IPS-18a (cell line): ENCODE results near the gene MLIP.
"Not testable (repeated sequence)": the region's sequence is repeated elsewhere in the genome, so short reads cannot be mapped to it uniquely, and the experiment has no call there.

Source experiments
- H3K27ac ChIP-seq: one replicate; pipeline ENCODE4 v1.5.1; 2013; ENCODE audit warnings: low read length
- H3K27me3 ChIP-seq: one replicate; pipeline ENCODE4 v1.6.1; 2013; ENCODE audit warnings: mild to moderate bottlenecking, low read length; ENCODE audit not compliant: control insufficient read depth, insufficient read depth
- H3K36me3 ChIP-seq: one replicate; pipeline ENCODE4 v1.6.1; 2013; ENCODE audit warnings: low read depth, low read length; ENCODE audit not compliant: control insufficient read depth
- H3K4me1 ChIP-seq: one replicate; pipeline ENCODE4 v1.6.1; 2013; ENCODE audit warnings: low read depth, low read length; ENCODE audit not compliant: control insufficient read depth
- H3K4me3 ChIP-seq: one replicate; pipeline ENCODE4 v1.5.1; 2013; ENCODE audit warnings: low read length
- H3K9ac ChIP-seq: one replicate; pipeline ENCODE4 v1.6.1; 2013; ENCODE audit warnings: mild to moderate bottlenecking, low read length, moderate library complexity
- H3K9me3 ChIP-seq: one replicate; pipeline ENCODE4 v1.6.1; 2013; ENCODE audit warnings: low read depth, low read length; ENCODE audit not compliant: control insufficient read depth

MLIP gene

DNA sequence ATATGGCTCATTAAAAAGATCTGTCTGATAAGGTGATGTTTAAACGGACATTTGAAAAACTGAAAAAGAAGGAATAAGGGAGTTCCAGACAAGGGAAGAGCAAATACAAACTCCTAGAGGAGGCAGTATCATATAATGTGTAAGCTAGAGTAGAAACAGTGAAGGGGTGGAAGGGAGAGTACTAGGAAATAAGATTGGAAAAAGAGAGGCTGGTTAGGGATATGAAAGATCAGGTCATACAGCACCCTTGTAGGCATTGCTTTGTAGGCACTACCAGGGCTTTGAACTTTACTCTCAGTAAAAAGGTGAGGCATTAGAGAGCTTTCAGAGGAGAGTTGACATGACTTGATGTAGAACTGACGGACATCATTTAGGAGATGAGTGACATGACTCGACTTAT lies 85.7 kb downstream of the MLIP start:
- Histone ChIP-seq H3K9me3 (no peaks in the 10 kb centered on the region), H3K4me1 (peaks cover 12% of the 10 kb centered on the region), H3K27me3 (no peaks in the 10 kb centered on the region), H3K36me3 (no peaks in the 10 kb centered on the region), H3K27ac (no peak overlapping the region), H3K9ac (no peak overlapping the region), H3K4me3 (no peak overlapping the region)

DNA sequence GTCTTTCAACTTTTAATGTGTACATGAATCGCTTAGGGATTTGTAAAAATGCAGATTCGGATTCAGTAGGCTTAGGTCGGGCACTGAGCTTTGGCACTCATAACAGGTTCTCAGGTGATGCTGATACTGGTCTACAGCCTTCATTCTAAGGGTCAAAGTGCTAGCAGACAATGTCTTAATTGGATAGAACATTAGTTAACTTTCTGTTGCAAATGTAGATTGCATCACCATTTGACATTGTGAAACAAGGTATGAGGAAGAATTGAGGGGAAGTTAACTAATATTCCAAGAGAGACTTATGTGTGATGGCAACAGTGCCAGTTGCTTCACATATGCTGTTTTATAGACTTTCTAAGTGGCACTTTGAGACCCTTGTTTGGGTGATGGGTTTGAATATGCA lies 86.9 kb downstream of the MLIP start:
- Histone ChIP-seq H3K36me3 (no peaks in the 10 kb centered on the region), H3K4me3 (no peak overlapping the region), H3K4me1 (peaks cover 12% of the 10 kb centered on the region), H3K27me3 (no peaks in the 10 kb centered on the region), H3K9ac (no peak overlapping the region), H3K27ac (no peak overlapping the region), H3K9me3 (no peaks in the 10 kb centered on the region)

DNA sequence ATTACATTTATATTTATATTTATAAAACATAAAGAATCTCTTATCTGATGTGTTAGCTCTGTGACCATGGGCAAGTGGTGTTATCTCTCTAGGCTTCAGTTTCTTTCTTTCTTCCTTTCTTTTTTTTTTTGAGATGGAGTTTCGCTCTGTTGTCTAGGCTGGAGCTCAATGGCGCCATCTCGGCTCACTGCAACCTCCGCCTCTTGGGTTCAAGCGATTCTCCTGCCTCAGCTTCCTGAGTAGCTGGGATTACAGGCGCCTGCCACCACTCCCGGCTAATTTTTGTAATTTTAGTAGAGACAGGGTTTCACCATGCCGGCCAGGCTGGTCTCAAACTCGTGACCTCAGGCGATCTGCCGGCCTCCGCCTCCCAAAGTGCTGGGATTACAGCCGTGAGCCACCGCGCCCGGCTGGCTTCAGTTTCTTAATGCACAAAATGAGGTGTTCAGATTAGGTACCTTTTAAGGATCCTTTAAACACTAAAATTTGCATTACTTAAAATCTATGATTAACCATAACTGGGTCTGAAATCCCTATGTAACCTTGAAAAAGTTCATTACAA lies 92.3 kb downstream of the MLIP start:
- not testable (repeated sequence) for H3K36me3 ChIP-seq, H3K27ac ChIP-seq, H3K4me3 ChIP-seq, H3K9me3 ChIP-seq, H3K4me1 ChIP-seq, H3K27me3 ChIP-seq, H3K9ac ChIP-seq

DNA sequence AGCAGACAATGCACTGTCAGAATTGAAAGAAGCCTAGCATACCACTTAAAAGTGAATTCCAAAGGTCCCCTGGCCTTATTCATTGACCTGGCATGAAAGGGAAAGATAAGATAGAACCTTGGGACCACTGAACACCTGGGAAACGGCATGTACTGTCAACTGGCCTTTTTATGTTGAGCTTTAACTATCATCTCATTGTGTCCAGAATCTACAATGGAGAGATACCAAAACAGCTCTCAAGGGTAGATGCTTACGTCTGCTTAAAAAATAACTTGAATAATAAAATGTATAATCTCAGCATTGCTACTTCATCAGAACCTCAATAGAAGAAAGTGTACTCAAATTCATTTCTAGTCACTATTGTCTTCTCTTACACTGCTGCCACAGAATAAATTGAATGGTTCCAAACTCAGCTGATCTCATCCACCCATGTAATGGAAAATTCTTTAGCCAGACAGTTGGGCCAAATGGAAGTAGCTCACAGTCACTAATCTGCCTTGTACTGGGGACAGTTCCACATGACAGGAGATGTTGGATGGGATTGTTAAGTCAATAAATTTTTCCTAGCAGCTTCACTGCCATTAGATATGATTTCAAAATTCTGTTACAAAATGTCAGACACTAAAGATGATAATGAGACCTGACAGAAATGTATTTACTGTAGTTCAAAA lies 93.8 kb downstream of the MLIP start:
- Histone ChIP-seq H3K4me3 (no peak overlapping the region), H3K27ac (no peak overlapping the region), H3K9me3 (no peaks in the 10 kb centered on the region), H3K9ac (no peak overlapping the region), H3K4me1 (no peaks in the 10 kb centered on the region), H3K36me3 (no peaks in the 10 kb centered on the region), H3K27me3 (no peaks in the 10 kb centered on the region)

DNA sequence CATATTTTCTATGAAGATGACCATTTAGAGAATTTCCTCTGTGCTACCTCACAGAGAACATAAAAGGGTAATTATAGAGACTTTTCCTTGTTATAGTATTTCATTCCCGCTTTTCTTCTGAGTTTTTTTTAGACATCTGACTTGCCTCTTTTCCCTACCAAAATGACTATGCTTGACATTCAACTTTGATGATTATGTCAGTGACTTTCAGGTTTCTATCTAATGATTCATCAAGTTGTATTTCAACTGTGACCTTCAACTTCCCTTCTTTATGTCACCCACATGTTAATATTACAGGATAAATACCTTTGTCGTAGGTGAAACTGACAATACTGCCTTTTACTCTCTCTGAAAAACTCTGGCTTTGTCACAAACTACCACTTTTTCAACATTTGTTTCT lies 95.3 kb downstream of the MLIP start:
- H3K4me3 ChIP-seq: no peak overlapping the region
- no peaks in the 10 kb centered on the region for H3K9me3 ChIP-seq
- no peaks in the 10 kb centered on the region for H3K4me1 ChIP-seq
- no peak overlapping the region for H3K27ac ChIP-seq
- H3K9ac ChIP-seq: no peak overlapping the region
- H3K36me3 ChIP-seq: no peaks in the 10 kb centered on the region
- H3K27me3 ChIP-seq: no peaks in the 10 kb centered on the region

DNA sequence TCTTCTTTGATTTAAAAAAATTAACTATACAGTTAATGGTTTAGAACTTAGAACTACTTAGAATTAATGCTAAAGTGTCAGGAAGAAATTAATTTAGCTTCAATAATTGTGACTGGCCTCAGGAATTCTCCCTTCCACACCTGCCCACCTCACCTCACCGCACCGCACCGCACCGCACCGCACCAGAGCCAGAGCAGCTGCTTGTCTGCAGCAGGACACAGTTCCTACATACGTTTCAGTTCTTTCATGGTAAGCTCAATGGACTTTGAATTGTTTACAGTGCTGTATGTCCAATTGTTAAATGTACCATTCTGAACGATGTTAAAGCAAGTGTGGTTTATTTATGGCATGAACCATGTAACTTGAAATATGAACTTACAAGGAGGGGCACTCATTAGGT lies 98.7 kb downstream of the MLIP start:
- H3K9me3 ChIP-seq, H3K4me1 ChIP-seq, H3K27me3 ChIP-seq, H3K27ac ChIP-seq, H3K36me3 ChIP-seq, H3K9ac ChIP-seq, H3K4me3 ChIP-seq: not testable (repeated sequence)

DNA sequence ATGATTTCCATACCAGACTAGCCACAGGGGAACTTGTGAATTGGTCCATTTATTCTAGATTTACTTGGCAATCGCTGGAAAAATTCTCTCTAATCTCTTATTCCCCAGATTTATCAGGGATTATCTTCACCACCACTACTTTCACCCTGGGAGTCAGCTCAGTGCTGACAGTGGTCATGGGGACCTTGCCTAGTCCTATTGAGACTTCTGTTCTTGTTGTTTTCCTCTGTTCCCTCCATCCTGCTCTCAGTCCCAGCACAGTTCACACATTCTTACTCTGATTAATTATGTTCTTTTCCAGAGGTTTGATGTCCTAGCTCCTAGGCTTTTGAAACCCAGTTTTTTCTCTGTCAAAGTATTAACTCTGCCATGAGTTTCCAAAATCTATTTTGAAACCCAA lies 103.0 kb downstream of the MLIP start:
- H3K27ac ChIP-seq: no peak overlapping the region
- no peaks in the 10 kb centered on the region for H3K4me1 ChIP-seq
- no peaks in the 10 kb centered on the region for H3K9me3 ChIP-seq
- H3K36me3 ChIP-seq: no peaks in the 10 kb centered on the region
- H3K9ac ChIP-seq: no peak overlapping the region
- no peaks in the 10 kb centered on the region for H3K27me3 ChIP-seq
- H3K4me3 ChIP-seq: no peak overlapping the region

DNA sequence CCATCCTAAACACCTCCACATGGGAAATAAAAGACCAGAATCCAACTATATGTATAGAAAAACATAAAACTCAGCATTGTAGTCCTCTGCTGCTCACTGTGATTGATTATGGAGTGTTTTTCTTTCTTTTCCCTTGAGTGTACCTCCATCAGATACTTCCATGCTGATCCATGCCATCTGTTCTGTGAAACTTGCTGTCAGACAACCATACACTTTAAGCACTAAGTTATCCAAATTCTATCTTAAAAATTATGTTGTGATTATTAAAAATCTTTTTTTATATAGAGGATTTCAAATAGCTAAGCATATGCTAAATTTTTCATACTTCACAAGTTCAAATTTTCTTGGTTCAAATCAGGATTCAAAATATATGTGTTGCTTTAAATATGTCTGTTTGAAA lies 105.1 kb downstream of the MLIP start:
- Histone ChIP-seq H3K27ac (no peak overlapping the region), H3K4me1 (no peaks in the 10 kb centered on the region), H3K9ac (no peak overlapping the region), H3K36me3 (no peaks in the 10 kb centered on the region), H3K9me3 (no peaks in the 10 kb centered on the region), H3K27me3 (no peaks in the 10 kb centered on the region), H3K4me3 (no peak overlapping the region)

DNA sequence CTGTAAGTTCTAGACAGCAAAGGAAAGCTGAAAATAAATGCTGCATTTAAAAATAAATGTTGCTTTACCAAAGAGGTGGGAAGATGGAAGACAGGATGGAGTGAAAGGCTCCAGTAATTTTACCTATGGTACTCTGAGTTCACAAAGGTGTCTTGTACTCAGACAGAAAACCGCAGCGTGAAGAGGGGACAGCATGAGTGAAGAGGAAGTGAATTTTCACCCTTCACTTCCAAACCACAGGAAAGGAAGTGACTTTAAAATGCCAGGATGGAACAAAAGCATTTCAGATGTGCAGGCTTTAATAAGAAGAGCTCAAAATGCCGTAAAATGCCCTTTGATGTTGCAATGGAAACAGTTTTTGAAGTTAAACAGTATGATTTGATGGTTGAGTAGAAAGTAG lies 105.8 kb downstream of the MLIP start:
- Histone ChIP-seq H3K4me3 (no peak overlapping the region), H3K4me1 (no peaks in the 10 kb centered on the region), H3K36me3 (no peaks in the 10 kb centered on the region), H3K9me3 (no peaks in the 10 kb centered on the region), H3K9ac (no peak overlapping the region), H3K27me3 (no peaks in the 10 kb centered on the region), H3K27ac (no peak overlapping the region)

DNA sequence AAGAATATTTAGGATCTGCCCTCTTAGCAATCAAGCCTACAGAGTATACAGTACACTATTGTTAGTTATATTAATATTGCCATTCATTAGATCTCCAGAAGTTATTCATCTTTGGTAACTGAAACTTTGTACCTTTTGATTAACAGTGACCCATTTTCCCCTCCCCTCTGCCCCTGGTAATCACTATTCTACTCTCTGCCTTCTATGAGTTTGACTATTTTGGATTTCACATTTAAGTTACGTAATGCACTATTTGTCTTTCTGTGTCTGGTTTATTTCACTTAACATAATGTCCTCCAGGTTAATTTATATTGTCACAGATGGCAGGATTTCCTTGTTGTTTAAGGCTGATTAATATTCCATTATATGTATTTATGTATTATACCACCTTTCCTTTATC lies 111.0 kb downstream of the MLIP start:
- H3K4me3 ChIP-seq: no peak overlapping the region
- no peaks in the 10 kb centered on the region for H3K27me3 ChIP-seq
- H3K36me3 ChIP-seq: no peaks in the 10 kb centered on the region
- H3K27ac ChIP-seq: no peak overlapping the region
- H3K9ac ChIP-seq: no peak overlapping the region
- peaks cover 5% of the 10 kb centered on the region for H3K9me3 ChIP-seq
- no peaks in the 10 kb centered on the region for H3K4me1 ChIP-seq

DNA sequence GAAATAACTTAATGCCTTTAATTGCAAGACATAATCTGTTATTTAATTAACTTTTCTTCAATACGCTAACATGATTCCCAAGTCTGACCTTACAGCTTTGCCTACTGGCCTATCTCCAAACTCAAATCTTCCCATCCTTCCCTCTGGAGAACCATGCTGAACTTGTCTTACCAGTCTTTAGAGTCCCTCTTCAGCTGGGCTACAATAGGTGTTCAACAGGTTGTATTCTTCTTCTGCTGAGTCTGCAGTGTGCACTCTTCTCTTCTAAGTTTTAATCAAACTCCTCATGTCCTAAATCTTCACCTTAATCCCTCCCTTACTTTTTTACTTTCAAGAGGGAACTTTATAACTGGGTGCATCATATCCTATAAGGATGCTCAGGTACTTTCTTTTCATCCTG lies 121.5 kb downstream of the MLIP start:
- Histone ChIP-seq H3K9me3 (no peaks in the 10 kb centered on the region), H3K36me3 (no peaks in the 10 kb centered on the region), H3K27me3 (no peaks in the 10 kb centered on the region), H3K27ac (no peak overlapping the region), H3K9ac (no peak overlapping the region), H3K4me3 (no peak overlapping the region), H3K4me1 (no peaks in the 10 kb centered on the region)

DNA sequence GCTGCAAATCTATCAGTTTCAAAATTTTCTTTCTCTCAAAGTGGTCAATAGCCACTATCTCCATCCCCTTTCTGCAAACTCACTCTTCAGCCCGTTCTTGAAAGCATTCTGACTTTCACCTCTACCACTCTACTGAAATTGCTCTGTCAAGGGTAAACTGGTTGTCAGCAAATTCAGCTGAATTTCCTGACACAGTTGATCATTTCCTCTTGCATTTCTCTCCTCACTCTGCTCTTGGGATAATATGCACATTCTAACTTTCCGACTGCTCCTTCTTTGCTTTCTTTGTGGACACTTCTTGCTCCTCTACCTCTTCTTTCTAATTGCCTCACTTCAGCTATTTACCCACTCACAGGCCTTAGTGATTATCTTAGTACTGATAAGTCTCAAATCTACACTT lies 123.3 kb downstream of the MLIP start:
- no peak overlapping the region for H3K27ac ChIP-seq
- no peaks in the 10 kb centered on the region for H3K9me3 ChIP-seq
- H3K36me3 ChIP-seq: no peaks in the 10 kb centered on the region
- H3K27me3 ChIP-seq: no peaks in the 10 kb centered on the region
- H3K4me1 ChIP-seq: no peaks in the 10 kb centered on the region
- no peak overlapping the region for H3K4me3 ChIP-seq
- H3K9ac ChIP-seq: no peak overlapping the region
